HG03097 (cell line): ENCODE data around the gene CCDC14.
"Not testable (repeated sequence)": the region's sequence is repeated elsewhere in the genome, so short reads cannot be mapped to it uniquely, and the experiment has no call there.

ENCODE experiments used
- ATAC-seq: cut with Tn5 transposase; IDR thresholded peaks from one replicate; pipeline ENCODE4 v1.9.1; 2021; ENCODE audit not compliant: unreplicated experiment, low FRiP score

CCDC14 gene

GRCh38 chr3:123971406-123971805, 10.4 kb upstream of the CCDC14 start:
- ATAC-seq, result no peak

DNA sequence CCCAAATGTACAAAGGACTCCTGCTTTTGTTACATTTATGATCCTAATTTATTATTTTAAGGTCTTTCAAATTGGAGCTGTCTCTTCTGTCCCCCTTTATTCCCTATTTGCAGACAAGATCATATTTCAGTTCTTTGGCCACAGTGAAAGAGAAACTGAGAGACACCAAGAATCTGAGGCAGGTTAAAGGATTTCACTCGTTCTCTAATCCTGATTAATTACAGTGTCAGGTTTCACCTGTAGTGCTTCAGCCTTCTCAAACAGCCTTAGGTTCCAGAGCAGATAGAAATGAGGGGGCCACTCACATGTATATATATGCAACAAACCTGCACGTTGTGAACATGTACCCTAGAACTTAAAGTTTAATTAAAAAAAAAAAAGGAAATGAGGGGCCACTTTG, 6.2 kb upstream of the CCDC14 start:
- not testable (repeated sequence) for ATAC-seq

GRCh38 chr3:123966799-123967198, 5.8 kb upstream of the CCDC14 start:
- not testable (repeated sequence) for ATAC-seq

GRCh38 chr3:123964793-123965192, 3.8 kb upstream of the CCDC14 start:
- not testable (repeated sequence) for ATAC-seq

GRCh38 chr3:123961508-123961856, 453 bp upstream of the CCDC14 start:
- no peak for ATAC-seq

- no peak for ATAC-seq
Measured at GRCh38 chr3:123953735-123954134, 7.3 kb downstream of the CCDC14 start.

DNA sequence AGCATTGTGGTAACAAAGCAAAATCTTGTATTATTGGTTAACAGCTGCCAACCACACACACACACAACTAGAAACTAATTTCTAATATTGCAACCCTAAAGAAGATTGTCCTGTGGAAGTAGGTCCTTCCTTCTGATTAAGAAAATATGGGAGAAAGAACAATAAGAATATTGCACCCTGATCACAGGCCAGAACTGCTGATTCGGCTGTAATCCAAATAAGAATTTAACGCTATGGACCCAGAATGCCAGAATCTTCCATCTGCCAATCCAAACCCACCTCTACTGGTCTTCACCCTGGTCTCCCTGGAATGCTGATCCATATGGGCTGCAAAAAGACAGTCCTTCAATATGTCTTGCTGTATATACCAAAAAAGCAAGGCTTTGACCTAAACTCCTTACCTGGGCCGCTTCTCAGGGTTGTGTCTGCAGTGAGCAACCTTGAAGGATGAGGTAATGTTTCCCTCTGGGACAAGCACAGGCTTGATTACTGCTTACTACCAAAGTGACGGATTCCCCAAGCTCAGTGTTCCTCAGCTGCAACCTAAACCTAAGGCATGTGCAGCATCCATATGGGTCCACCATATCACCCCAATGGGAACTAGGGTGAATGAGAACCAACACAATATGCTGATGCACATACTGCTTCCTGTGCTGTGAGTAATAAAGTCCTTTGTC, 8.0 kb downstream of the CCDC14 start:
- ATAC-seq, result no peak

DNA sequence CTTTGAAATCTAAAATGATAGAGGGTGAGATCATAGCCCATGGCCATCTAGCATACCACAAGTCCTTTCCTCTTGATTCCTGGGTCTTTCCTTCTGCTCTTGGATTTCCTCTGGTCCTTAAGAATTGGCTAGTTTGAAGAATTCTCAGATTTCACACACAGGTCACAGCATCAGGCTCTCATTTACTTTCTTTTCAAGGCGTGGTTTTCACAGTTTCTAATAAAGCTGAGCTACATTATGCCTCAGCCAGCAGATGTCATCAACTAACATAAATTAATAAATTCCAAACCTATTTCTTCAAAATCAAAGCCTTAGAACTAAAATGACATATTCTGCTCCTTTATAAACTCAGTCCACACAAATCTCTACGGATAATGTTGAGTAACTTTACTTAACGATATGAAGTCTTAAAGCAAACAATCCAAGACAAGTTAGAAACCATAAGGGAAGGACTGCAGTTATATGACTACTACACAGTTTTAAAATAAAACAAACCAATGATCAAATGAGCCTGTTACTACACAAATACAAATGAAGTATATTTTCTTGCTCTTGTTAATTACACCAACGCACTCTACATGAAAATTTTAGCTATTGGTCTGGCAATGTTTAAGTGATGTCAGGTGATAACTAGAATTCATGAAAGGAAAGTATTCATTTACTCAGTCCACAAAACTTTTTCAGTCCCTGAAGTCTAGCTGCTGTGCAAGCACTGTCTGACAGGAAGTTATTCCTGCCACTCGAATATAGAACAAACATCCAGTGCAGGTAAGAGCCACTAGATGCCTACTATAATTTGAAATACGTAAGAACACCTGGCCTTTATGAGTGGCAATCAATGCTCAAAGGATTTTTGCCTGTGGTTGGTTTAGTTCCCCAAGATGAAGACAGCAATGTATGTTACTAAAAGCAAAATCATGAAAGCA, 9.2 kb downstream of the CCDC14 start:
- no peak for ATAC-seq

GRCh38 chr3:123949641-123950040, 11.4 kb downstream of the CCDC14 start:
- no peak for ATAC-seq

DNA sequence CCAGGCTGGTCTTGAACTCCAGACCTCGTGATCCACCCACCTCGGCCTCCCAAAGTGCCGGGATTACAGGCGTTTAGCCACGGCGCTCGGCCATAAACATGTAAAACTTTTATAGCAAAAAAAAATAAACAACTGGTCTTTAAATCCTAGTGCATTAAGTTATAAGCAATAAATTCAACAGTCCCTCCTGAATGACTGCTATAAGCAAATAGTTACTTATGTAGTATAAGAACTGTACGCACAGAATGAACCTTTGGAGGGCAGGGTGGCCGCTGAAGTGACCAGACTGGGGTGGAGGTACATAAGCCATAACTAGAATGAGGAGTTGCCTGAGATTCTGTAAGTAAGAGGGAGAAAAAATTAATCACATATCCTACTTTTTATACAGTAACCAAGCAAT, 12.6 kb downstream of the CCDC14 start:
- ATAC-seq, result no peak

- no peak for ATAC-seq
Measured at GRCh38 chr3:123947482-123947881, 13.5 kb downstream of the CCDC14 start.

DNA sequence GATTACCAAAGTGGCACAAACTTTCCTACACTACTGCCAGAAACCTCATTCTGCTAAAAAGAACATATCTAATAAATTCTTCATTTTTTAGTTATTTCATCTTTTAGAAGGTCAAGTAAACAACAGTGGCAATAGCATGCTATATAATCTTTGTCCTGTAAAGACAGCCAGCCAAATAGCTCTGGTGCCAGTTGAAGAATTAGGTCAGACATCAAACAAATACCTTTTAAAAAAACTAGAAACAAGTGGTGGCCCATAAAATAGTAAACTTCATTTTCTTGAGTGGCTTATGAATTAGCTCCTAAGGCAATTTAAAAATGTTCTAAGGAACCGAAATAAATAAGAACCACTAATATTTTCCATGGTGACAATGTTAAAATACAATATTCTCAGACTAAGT, 19.5 kb downstream of the CCDC14 start:
- ATAC-seq, result no peak

GRCh38 chr3:123941121-123941520, 19.9 kb downstream of the CCDC14 start:
- ATAC-seq, result no peak

DNA sequence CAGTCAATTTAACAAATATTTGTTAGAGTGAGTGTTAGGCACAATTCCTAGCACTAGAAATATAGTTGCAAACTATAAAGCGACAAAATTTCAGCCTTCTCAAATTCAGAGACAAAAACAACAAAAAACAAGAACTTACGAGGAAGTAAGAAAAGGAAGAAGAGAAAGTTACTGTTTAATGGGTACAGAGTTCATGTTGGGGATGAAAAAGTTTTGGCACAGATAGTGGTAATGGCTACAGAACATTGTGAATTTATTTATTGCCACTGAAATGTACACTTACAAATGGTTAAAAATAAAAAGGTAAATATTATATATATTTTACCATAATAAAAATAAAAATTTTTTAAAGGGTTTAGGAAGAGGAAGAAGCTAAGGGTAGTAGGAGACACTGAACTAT, 21.3 kb downstream of the CCDC14 start:
- ATAC-seq, result no peak

DNA sequence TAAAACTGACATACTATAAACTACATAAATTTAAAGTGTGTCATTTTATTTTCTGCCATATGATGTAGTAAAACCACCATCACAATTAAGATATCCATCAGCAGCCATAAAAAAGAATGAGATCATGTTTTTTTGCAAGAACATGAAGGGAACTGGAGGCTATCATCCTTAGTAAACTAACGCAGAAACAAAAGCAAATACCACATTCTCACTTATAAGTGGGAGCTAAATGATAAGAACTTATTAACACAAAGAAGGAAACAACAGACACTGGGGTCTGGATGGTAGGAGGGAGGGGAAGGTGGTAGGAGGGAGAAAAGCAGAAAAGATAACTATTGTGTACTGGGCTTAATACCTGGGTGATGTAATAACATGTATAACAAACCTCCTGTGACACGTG, 24.6 kb downstream of the CCDC14 start:
- no peak for ATAC-seq

- no peak for ATAC-seq
Measured at GRCh38 chr3:123935830-123936229, 25.2 kb downstream of the CCDC14 start.

- ATAC-seq, result no peak
Measured at GRCh38 chr3:123934250-123934649, 26.8 kb downstream of the CCDC14 start.

GRCh38 chr3:123930445-123930844, 30.6 kb downstream of the CCDC14 start:
- ATAC-seq, result no peak

DNA sequence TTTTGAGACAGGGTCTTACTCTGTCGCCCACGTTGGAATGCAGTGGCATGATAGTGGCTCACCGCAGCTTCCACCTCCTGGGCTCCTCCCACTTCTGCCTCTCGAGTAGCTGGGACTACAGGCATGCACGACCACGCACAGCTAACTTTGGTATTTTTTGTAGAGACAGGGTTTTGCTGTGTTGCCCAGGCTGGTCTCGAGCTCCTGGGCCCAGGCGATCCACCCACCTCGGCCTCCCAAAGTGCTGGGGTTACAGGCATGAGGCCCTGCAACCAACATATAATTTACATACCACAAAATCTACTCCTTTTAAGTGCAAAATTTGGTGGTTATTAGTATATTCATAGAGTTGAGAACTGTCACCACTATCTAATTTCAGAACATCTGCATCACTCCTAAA, 31.7 kb downstream of the CCDC14 start:
- no peak for ATAC-seq

GRCh38 chr3:123926396-123926795, 34.6 kb downstream of the CCDC14 start:
- ATAC-seq, result no peak

DNA sequence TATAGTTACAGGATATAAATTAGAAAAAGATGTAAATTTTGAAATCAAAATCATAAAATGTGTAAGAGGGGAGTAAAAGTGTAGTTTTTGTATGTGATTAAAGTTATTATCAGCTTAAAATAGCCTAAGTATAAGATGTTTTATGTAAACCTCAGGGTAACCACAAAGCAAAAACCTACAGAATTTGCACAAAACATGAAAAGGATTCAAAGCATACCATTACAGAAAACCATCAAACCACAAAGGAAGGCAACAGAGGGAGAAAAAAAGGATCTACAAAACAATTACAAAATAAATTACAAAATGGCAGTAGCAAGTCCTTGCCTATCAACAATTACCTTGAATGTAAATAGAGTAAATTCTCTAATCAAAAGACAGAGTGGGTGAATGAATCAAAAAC, 40.2 kb downstream of the CCDC14 start:
- ATAC-seq, result no peak

GRCh38 chr3:123920383-123920782, 40.6 kb downstream of the CCDC14 start:
- no peak for ATAC-seq
